Stimulated activated CD4-positive, alpha-beta T cell treated with anti-CD3 and anti-CD28 coated beads, TNF-alpha, amount 100 ng/mL, for 24 hours (primary cell): ENCODE data around the gene ENDOU.

Experiments
- DNase-seq, 3 experiments: peaks; one replicate each; pipeline ENCODE4 v3.0.0-alpha.2; 2020; ENCODE audit warnings: low read depth in 3 of 3

The ENDOU gene

DNA sequence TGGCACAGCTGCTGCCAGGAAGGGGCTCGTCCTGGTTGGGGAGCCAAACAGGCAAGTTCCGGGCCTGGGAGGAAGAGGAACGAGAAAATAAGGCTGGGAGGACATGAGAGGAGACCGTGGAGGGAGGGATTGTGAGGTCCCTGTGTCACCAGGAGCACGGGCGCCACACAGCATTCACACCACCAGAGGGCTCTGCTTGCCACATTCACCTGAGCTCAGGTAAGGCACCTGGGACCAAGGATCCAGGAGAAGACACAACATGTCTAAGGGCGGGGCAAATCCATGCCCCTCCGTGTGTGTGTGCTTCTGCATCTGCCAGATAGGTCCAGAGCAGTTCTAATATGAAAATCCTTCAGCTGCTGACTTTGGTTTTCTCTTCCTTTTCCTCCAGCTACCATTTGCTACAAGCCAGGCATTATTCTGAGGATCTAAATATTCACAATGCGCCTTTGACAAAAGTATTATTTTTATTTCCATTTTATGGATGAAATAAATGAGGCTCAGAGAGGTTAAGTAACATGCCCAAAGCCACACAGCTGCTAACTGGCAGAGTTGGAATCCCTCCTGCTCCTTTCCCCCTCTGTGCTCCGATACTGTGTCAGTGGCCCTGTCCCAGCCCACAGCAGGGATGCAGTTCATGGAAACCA, 18.8 kb upstream of the ENDOU start:
- peak in 2 of 3 experiments; percentile 13 to 52 for DNase-seq

DNA sequence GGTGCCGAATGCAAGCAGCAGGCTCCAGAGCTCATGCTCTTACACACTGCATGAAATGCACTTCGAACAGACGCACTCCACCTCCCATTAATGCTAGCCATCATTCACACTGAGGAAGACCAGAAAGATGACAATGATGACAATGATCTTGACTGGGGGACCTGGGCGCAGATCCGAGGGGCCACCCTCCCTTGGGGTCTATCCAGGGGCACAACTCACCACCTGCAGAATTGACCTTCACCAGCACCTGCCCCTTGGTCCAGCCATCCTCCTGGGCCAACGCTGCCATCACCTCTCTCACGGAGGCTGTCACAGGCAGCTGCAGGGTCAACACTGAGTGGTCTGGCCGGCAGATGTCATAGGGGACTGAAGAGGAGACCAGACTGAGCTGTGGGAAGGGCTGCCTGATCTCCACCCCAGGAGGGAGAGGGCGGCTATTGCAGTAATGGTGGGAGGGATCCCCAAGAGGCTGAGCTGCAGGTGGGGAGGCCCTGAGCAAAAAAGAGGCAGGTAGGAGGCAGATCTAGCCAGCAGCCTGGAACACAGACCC, 18.1 kb upstream of the ENDOU start:
- no peak for DNase-seq

- peak; percentile 54 to 76 (median 72) for DNase-seq
Measured at GRCh38 chr12:47742253-47742825, 17.0 kb upstream of the ENDOU start.

GRCh38 chr12:47741340-47741703, 16.0 kb upstream of the ENDOU start:
- DNase-seq = peak in 2 of 3 experiments; percentile 17 to 42

GRCh38 chr12:47740606-47741339, 15.5 kb upstream of the ENDOU start:
- no peak for DNase-seq

GRCh38 chr12:47739979-47740378, 14.7 kb upstream of the ENDOU start:
- no peak for DNase-seq

GRCh38 chr12:47739297-47739696, 14.0 kb upstream of the ENDOU start:
- no peak for DNase-seq

- no peak for DNase-seq
Measured at GRCh38 chr12:47737936-47738594, 12.8 kb upstream of the ENDOU start.

- no peak for DNase-seq
Measured at GRCh38 chr12:47736877-47737676, 11.8 kb upstream of the ENDOU start.

- no peak for DNase-seq
Measured at GRCh38 chr12:47736216-47736615, 10.9 kb upstream of the ENDOU start.

GRCh38 chr12:47735649-47736048, 10.4 kb upstream of the ENDOU start:
- no peak for DNase-seq

DNA sequence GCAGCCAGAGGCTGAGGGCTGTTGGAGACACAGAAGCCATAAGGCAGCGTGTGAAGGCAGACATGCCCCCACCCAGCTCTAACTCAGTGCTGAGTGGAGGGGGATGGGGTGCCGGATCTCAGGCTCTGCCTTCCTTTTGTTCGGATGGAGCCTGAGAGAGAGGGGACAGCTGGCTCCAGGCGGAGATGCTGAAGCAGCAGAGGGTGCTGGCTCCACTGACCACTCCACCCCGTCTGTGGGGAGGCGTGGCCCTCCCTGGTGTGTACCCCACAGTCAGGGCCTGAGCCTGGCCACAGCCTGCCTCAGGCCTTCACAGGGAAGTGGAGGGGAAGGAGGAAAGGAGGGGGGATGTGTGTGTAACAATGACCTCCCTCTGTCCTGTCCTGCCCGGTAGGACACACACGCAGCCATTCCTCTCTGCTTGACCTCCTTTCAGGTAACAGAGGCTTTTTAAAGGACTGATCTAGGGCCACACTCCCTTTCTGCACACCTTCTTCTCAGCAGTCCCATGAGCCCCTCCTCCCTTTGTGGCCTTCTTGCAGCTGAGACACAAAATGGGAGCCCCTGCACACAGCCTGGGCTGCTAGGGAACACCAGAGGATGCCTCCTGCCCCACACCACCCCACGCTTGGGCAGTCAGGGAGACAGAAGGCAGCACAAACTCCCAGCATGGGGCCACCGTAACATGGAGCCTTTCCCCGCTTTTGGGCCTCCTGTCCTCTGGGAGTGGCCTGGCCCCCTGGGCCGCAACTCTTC, 9.6 kb upstream of the ENDOU start:
- no peak for DNase-seq

- DNase-seq = no peak
Measured at GRCh38 chr12:47733142-47733541, 7.9 kb upstream of the ENDOU start.

DNA sequence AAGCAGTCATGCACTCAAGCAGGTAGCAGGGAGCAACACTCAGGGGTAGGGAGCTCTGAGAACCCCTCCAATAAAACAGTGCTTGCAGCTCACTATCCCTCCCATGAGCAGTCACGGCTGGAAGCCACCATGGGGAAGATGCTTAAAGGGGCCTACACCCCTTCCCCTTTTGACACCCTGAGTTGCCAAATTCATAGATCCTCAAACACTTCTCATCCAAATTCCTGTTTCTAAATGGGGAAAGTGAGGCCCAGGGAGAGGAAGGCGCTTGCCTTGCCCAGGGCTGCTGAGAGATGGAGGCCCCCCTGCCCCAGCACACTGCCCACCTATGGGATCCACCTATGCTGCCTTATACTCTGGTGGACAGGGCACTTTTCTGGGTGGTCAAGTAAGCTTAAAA, 7.2 kb upstream of the ENDOU start:
- no peak for DNase-seq

GRCh38 chr12:47731723-47732122, 6.4 kb upstream of the ENDOU start:
- DNase-seq = no peak

GRCh38 chr12:47730341-47730744, 5.1 kb upstream of the ENDOU start:
- no peak for DNase-seq

- no peak for DNase-seq
Measured at GRCh38 chr12:47729233-47729632, 3.9 kb upstream of the ENDOU start.

GRCh38 chr12:47725893-47726292, 603 bp upstream of the ENDOU start:
- no peak for DNase-seq

DNA sequence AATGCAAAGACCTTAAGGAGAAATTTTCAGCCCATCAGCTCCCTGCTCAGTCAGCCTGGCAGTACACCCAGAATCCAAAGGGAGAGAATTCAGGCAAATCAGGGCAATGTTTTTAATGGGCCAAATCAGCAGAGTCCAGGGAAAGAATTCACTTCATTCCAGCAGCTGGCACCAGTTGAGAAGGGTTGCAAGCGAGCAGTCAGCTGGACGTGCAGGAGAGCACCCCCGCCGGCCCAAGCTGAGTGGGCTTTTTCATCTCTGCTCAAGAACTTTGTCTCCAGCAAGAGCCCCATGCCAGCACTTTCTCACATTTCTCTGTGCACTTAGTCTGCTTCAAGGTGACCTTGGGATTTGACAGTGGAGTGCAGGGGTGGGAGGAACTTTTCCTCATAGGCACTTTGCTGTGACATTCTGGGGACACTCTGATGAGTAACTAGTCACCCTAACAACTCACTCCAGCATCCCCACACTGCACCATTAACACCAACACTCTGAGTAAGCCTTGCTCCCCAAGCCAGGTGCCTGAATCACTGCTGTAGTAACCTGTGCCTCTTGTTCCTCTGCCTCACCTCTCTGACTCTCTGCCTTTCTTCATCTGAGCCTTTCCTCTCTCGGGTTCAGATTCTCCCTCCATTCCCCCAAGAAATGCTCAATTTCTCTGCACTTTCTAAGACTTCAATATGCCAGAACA, 2.2 kb downstream of the ENDOU start:
- no peak for DNase-seq

GRCh38 chr12:47722136-47722834, 3.0 kb downstream of the ENDOU start:
- no peak for DNase-seq
